Measurements from ENCODE around the gene ALDH9A1.

- no peak for TF ChIP-seq ARNTL (CRISPR knock-in tag; IDR thresholded peaks at IDR 0.05; ENCODE audit: borderline replicate concordance, low read depth)
- no peak for TF ChIP-seq ZNF70 (CRISPR knock-in tag; IDR thresholded peaks at IDR 0.05)
- no peak for TF ChIP-seq CREB5 (CRISPR knock-in tag; IDR thresholded peaks at IDR 0.05; ENCODE audit: low read depth)
- TF ChIP-seq, protein P1, sequence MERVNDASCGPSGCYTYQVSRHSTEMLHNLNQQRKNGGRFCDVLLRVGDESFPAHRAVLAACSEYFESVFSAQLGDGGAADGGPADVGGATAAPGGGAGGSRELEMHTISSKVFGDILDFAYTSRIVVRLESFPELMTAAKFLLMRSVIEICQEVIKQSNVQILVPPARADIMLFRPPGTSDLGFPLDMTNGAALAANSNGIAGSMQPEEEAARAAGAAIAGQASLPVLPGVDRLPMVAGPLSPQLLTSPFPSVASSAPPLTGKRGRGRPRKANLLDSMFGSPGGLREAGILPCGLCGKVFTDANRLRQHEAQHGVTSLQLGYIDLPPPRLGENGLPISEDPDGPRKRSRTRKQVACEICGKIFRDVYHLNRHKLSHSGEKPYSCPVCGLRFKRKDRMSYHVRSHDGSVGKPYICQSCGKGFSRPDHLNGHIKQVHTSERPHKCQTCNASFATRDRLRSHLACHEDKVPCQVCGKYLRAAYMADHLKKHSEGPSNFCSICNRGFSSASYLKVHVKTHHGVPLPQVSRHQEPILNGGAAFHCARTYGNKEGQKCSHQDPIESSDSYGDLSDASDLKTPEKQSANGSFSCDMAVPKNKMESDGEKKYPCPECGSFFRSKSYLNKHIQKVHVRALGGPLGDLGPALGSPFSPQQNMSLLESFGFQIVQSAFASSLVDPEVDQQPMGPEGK (CRISPR knock-in tag; IDR thresholded peaks at IDR 0.05; ENCODE audit: borderline replicate concordance) = no peak
- TF ChIP-seq ZNF565 (CRISPR knock-in tag; conservative IDR thresholded peaks at IDR 0.05; ENCODE audit: low read depth) = no peak
Observed at GRCh38 chr1:165633614-165634013, 64.7 kb downstream of the ALDH9A1 start.
